HG02840 (cell line): ENCODE results near the gene ASB4.
"Not testable (repeated sequence)": the region's sequence is repeated elsewhere in the genome, so short reads cannot be mapped to it uniquely, and the experiment has no call there.

Source experiments
- ATAC-seq: cut with Tn5 transposase; IDR thresholded peaks from one replicate; pipeline ENCODE4 v1.9.1; 2021; ENCODE audit warnings: mild to moderate bottlenecking, moderate library complexity, moderate number of reproducible peaks; ENCODE audit not compliant: unreplicated experiment, low FRiP score

Gene ASB4

DNA sequence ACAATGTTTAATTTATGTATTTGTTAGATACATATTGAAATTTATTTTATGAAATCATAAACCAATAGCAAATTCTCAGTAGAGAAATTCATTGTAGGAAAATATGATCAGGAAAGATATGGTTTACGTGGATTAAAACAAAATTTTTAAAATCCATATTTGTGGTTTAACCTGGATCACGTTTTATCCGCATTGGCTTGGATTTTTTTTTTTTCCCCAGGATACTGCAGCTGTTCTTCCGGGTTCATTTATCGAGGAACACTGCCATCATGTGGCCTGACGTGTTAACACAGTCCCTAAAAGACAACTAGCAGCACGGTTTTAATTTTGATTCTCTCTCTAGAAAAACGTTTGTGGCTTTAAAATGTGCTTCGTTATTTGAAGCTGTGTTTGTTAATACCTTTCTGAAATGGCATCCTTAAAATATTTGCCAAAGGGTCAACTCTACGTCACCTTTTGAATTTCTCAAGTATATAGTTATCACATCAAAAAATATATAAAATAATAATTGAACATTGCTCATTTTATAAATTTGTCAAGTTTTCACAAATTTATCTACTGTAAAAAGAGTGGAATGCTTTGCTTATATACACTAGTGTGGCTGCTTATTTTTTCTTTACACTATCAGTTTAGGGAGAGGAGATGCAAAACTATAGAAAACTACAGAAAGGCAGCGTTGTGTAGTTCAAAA, 8.7 kb upstream of the ASB4 start:
- ATAC-seq = no peak

DNA sequence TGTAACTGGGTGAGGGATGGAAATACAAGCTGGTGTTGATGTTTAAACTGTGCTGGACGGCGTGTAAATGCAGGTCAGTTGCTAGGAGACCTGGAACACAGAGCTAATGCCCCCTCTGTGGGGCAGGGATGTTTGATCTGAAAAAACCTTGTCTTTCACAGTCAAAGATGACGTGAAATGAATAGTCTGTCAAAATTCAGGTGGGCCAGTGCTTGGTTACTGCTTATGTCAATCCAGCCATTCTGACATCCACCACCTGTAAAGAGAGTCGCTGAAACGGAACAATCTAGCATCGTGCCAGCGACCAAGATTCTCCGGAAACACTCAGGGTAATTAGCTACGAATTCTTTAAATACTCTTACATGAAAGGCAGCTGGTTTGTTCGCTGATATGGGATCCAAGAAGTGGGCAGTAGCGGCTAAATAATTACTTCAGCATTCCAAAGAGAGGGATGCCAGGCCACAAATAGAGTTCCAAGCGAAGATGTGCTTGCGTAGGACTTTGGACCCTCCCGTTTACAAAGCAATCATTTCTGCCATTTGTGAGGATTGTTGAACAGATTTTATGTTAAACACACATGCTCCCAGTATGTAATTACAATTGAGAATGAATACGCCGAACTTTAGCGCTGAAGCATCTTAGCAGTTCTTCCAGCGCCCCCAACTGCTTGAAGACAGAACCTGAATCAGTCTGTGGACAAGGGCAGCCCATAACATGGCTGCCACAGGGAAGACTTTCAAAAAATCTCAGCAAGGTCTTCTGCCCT, 7.3 kb upstream of the ASB4 start:
- no peak for ATAC-seq

DNA sequence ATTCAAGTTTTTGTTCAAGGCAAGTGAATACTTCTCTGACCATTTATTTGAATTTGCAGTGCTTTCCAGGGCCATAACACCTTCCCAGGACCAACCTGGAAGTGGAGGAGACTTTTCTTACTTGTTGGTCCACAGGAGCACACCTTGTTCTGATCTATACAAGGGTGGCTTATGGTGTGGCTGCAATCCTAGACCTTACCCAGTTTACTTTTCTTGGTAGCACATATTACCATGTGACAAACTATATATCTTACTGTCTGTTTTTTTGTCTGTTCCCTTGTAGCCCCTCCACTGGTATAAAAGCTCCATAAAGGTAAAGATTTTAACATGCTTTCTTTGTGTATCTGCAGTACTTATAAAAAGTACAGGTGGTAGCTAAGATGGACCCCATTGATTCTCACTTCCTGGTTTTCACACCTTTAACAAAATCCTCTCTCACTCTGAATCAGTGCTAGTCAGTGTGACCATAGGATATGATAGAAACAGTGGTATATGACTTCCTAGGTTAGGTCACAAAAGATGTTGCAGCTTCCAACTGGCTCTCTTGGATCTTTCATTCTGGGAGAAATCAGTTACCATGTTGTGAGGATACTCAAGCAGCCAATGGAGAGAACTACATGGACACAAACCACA, 5.6 kb upstream of the ASB4 start:
- no peak for ATAC-seq

DNA sequence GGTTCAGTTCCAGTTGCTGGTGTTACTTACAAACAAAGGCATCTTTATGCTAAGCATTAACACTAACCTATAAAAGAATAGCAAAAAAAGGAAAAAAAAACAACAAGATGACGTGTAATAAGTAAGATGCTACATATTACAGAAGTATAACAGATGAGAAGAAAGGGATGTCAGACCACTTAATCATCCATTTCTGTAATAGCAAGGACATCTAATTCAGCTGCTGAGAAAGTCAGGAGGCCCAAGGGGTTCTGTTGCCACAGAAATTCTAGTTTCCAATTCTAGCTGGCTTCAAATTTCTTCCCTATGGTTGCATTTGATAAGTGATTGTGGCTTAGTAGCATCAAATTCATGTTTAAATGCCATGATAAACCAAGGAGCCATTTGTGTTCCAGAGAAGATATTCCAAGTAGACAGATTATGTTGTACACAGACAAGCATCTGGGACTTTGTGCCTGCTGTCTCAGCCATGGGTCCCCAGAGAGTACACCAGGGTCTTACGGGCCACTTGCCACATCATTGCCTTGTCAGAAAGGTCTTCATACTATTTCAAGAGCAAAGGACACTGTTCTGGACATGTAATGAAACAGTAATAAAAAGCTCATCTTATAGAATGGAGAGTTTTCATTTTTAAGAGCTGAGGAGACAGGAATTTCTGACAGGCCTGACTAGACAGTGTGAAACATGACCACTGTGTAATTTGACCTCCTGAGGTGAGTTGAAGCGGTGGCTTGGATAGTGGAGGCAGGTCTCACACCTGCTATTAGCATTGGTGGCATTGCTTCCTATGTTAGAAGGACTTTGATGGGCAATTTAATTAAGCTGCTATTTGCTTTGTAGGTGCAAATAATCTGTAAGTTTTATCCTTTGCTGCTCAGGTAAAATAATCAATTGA, 4.2 kb upstream of the ASB4 start:
- no peak for ATAC-seq

DNA sequence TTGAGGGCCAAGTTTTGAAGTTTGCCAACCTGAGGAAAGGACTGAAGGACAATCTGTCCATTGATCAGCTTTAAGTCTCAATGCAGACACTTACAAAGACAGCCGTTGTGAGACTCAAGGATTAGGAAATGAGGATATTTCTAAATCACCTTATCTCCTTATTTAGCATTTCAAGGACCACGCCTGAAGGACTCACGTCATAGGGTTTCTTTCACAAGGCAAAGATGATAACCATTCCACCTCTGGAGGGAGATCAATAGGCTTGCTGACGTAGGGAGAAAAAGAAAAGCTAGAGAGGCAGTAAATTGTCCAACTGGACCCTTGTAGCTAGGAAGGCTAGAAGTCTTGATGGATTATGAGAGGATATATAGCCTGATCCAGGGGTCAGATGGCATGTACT, 3.3 kb upstream of the ASB4 start:
- no peak for ATAC-seq

DNA sequence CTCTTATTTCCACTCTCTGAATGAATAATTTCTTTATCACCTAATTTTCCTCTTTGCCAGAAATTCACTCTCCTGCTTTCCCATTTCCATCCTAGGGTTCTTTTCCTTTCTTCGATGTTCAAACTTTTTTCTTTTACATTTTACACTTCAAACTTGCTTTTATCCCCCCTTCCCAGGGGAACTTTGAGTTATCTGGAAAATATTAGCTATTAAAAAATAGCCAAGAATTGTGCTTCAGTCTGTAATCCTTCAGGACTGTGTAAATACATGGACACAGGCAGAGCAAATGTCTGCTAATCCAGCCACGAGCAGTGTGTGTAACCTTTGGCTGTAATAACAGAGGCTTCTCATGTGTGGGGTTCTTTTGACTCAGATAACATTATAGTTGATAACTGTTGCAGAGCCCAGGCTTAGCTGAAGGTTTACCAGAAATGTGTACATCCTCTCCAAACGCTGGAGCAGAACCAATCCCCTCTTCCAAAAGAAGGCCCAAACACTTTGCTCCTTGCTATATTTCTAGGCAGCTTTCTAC, 4.6 kb downstream of the ASB4 start:
- ATAC-seq = no peak

DNA sequence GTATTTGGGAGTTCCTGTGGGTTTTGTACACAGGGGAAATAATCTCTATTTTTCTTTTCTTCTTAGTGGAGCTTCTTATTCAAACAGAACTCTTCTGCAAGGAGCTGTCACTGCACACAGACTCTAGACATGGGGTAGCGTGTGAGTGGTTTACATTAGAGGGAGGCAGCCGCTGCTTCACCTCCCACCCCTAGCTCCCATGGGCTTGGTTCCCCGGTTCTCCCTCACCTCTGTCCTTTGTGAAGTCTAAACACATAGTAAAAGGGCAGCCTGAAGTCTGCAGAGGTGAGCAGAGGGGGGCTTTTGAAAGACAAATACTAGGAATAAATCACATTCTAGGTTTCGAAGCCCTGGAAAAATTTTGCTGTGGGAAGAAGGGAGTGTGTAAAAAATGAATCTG, 5.5 kb downstream of the ASB4 start:
- ATAC-seq = no peak

DNA sequence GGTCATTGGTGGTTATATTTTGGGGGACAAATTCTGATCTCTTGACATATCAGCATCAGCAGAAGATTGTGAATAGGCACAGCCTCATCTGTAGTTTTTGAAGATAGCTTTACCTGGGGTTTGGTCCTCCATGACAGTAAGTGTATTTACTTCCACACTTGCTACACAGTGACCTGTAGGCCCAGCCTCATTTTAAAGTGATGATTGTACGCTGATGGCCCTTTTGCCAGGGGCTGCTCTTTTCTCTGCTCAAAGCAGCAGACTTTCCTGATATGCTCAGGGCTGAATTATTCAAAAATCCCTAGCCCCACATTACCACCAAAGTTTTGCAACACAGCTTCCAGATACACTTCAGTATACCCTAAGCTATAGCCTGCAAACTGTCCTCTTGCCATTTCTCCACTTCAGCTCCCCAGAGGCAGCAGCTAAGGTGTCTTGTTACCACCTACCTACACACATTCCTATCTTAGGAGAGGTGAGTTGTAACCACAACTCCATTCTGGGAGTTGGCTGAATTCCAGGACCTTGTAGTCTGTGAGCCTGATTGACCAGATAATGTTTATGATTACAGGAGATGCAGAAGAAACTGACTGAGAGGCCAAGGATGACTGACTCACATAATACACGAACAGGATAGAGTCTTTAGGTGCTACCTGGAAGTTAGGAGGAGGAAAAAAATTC, 6.0 kb downstream of the ASB4 start:
- ATAC-seq = no peak

DNA sequence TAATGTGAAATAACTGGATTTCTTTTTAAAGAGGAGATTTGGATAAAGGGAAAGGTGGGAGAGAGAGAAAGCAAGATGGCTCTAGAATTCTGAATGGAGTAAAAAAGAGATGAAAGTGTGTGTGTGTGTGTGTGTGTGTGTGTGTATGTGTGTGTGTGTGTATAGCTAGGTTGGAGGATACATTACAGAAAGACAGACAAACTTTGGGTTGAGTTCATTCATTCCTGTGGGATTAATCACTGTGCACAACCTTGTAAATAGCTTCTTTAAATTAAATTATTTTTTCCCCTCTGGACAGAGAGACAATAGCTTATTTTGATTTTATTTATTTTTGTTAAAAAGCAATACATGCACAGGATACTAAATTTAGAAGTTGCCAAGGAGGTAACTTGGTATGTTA, 7.5 kb downstream of the ASB4 start:
- no peak for ATAC-seq

DNA sequence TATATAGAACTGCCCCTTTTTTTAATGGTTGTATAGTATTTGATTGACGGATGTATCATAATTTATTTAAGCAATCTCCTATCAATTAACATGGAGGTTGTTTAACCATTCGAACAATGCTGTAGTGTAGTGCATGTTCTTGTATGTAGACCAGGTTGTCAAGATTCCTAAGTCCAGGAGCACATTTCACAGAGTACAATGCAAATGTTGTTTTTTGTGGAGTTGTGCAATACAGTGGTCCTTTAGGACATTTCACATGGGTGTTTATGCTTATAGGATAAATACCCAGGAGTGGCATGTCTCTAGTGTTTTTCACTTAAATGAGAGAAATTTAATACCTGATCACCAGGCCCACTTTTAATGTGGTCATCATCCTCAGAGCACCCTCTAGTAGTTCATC, 8.1 kb downstream of the ASB4 start:
- ATAC-seq = no peak

DNA sequence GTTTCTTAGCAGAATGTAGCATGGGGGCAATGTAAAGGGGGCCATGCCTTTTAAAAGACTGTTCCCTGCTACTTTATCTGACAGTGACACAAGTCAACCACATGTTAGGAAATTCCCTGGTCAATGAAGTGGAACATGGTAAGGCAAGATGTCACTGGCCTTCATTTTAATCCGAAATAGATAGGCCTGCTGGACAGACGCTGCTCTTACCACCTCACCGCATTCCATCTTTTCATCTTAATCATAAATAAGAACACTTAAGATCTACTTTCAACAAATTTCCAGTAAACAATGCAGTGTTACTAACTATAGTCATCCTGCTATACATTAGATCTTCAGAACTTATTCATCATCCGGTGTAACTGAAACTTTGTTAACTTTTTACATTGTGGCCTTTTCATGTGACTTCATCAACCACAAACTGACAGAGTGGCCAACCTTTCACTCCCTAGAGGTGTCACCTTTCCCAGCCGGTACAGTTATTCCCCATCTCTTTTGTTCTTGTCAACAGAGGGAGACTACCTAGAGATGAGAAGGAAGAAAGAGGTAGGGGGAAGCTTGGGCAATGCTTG, 15.6 kb downstream of the ASB4 start:
- peak; percentile 95 for ATAC-seq

DNA sequence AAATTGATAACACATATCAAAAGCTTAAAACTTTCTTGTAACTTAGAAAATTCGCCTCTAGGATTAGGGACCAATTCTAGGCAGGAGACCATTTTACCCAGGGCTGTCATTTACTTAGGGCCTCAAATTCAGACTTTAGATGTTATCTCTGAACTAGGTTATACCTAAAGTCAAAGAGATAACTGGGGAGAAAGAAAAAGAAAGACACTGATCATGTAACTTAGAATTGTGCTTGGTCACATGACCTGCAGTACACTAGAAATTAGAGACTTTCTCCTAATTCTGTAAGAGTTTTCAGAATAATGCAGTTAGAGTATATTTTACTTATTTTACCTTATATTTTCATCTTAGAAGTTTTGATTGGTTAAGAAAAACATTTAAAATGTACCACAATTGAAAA, 16.7 kb downstream of the ASB4 start:
- no peak for ATAC-seq

DNA sequence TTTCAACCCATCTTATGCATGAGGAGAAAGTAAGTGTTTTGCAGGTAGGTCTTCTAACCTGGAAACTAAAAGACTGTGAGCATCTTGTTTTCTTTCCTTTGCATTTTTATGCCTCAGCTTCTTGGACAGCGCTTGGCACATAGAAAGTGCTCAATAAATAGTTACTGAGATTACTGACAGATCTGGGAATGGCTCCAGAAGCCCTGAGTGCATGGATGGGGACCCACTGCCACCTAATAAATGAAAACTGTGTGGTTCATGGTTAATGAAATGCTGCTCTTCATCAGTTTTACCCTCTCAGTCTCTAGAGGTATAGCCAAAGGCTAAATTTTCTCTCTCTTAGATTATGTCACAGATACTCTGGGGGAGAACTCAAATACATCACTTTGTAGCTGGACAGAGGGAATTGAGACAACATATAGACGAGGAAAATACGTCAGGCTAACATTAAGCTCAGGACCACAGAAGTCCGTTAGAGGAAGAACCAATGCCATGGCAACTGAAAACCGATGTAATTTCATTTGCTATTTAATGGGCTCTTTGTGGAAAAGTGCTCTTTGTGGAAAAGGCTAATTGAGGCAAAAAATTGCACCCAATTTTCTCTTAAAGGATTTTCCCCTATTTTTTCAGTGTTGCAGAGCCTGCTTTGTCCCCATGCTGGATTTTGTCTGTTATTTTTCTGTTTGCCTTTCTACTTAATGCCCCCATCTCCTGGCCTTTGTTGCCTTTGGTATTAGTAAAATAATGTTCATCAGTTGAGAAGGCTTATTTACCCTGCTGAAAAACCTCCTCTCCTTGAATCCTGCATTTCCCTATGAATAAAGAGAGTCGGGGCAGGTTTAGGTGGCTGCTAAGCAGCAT, 17.8 kb downstream of the ASB4 start:
- no peak for ATAC-seq

DNA sequence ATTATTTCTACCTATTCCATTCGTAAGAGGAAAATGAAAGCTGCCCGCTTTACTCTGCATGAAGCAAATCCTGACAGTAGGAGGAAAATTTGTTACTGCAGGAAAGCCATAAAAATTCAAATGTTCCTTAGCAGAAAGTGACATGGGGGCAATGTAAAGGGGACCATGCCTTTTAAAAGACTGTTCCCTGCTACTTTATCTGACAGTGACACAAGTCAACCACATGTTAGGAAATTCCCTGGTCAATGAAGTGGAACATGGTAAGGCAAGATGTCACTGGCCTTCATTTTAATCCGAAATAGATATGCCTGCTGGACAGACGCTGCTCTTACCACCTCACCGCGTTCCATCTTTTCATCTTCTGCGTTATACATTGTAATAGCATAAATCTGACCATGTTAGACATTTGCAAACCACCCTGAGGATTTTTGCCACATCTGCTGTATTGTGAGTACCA, 18.4 kb downstream of the ASB4 start:
- not testable (repeated sequence) for ATAC-seq

DNA sequence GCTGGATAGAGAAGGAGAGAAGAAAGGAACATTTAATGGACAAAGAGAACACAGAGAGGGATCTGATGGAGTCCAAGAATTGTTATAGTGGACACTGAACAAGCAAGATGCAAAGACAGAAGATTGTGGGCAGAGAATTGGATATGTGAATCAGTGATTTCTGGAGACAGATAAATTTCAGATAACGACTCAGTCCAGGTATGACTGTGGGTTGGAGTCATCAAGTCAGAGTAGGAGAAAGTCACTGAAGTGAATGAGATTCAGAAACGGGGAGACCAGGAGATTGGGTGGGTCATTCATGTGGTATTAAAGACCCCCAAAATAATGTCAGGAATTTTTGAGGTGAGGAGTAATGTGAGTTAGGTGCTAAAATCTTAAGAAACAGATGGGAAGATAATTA, 23.0 kb downstream of the ASB4 start:
- no peak for ATAC-seq

DNA sequence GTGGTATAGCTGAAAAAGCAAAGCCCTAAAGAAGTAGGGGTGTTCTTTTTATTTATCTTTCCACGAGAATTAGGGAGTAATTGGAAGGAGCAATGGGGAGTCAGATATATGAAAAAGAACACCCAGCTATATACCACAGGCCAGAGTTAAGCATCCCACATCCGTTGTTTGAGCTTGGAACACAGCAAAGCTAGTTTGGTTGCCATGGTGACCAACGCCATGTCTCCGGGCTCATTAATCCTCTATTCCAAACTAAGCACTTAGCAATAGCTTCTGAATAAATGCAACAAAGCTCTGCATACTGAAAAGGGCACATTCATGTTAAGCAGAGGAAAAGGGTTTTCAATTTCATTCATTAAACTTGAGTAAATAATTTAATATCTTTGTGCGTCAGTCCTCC, 23.5 kb downstream of the ASB4 start:
- ATAC-seq = no peak

DNA sequence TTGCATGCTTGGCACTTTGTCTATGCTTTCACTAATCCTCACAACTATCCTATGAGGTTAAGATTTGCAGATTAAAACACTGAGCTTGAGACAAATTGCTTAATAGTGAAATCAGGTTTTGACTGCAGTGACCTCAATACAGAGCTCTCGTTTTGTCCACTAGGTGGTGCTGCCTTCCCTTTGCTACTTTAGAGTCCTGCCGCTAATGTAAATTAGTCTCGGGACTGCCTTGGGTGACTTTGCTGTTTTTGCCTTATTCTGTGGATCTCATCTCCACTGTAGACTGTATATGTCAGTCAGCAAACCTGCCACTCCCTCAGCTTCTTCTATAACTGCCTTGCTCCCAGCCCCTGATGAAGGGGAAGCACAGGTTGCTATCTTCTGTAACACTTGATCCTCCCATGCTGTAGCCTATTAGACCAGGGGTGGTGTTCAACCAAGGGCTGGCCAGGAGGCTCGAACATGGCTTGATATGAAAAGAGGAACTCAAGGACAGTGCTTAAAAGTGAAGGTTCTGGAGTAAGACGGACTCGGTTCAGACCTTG, 26.0 kb downstream of the ASB4 start:
- ATAC-seq = peak; percentile 91

DNA sequence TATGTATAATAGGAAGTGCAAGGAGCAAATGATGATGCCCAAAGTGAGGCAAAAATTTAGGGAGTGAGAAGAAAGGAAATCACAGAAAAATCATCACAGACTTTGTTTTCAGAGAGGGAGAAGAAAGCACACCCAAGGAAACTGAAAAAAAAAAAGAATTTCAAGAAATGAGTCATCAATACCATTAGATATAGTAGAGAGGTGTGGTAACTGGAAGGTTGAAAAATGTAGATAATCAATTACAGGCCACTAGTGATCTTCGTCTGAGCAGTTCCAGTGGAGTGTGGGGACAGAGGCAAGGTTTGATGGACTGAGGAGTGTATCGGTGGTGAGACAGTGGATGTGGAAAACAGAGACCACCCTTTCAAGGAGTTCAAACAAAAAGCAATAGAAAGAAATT, 31.7 kb downstream of the ASB4 start:
- ATAC-seq = peak; percentile 72
